ENCODE measurements around the gene LRRK1.

Gene LRRK1

DNA sequence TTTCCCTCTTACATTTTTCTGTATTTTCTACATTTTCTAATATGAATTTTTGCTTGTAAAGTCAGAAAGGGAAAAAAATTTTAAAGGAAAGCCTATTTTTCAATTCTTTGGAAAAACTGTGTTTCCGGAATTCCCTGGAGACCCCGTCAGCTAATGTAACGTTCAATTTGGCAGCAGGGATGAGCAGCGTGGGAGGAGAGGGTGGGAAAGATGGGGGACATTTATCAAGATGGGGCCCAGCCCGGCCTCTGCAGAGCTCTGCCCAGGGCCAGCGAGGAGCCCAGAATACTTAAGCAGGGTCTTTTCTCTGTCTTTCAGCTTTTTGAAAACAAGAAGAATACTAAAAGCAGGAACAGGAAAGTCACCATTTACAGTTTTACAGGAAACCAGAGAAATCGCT is 129.0 kb downstream of the LRRK1 start:
- peaks cover 55% of the 10 kb centered on the region for H3K36me3 ChIP-seq (ENCODE audit: control insufficient read depth, insufficient read depth, low read length)
- DNase-seq (ENCODE audit: extremely low read depth, insufficient read length): no peak
- no peak overlapping the region for H3K4me3 ChIP-seq (replicated peaks; ENCODE audit: low read depth, low read length)
- TF ChIP-seq, protein P1, sequence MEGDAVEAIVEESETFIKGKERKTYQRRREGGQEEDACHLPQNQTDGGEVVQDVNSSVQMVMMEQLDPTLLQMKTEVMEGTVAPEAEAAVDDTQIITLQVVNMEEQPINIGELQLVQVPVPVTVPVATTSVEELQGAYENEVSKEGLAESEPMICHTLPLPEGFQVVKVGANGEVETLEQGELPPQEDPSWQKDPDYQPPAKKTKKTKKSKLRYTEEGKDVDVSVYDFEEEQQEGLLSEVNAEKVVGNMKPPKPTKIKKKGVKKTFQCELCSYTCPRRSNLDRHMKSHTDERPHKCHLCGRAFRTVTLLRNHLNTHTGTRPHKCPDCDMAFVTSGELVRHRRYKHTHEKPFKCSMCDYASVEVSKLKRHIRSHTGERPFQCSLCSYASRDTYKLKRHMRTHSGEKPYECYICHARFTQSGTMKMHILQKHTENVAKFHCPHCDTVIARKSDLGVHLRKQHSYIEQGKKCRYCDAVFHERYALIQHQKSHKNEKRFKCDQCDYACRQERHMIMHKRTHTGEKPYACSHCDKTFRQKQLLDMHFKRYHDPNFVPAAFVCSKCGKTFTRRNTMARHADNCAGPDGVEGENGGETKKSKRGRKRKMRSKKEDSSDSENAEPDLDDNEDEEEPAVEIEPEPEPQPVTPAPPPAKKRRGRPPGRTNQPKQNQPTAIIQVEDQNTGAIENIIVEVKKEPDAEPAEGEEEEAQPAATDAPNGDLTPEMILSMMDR (IDR thresholded peaks at IDR 0.05; ENCODE audit: insufficient read depth, low read length, poor library complexity, severe bottlenecking): no peak
- H3K27me3 ChIP-seq (replicated peaks; ENCODE audit: control insufficient read depth, insufficient read depth, low read length): no peaks in the 10 kb centered on the region

DNA sequence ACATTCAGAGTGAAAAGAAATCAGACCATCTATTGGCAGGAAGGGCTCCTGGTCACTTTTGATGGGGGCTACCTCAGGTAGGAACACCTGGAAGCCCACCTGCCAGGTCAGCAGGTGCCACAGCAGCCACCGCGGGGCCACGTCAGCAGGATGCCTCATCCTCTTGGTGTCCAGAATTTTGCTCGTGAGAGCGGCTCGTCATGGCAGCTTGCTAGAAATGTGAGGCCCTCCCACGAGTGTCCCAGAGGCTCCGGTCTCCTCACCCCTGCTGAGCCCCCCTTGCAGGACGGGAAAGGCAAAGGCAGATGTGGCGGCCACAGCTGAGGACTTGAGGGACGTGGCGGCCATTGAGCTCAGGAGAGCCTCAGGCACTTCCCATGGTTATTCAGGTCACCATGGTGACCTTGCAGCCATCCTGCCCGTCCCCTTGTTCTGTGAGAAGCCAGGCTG is 129.4 kb downstream of the LRRK1 start:
- DNase-seq (ENCODE audit: extremely low read depth, insufficient read length): no peak
- no peaks in the 10 kb centered on the region for H3K27me3 ChIP-seq (replicated peaks; ENCODE audit: control insufficient read depth, insufficient read depth, low read length)
- peaks cover 57% of the 10 kb centered on the region for H3K36me3 ChIP-seq (ENCODE audit: control insufficient read depth, insufficient read depth, low read length)
- TF ChIP-seq, protein P1 (IDR thresholded peaks at IDR 0.05; ENCODE audit: insufficient read depth, low read length, poor library complexity, severe bottlenecking): no peak
- no peak overlapping the region for H3K4me3 ChIP-seq (replicated peaks; ENCODE audit: low read depth, low read length)

DNA sequence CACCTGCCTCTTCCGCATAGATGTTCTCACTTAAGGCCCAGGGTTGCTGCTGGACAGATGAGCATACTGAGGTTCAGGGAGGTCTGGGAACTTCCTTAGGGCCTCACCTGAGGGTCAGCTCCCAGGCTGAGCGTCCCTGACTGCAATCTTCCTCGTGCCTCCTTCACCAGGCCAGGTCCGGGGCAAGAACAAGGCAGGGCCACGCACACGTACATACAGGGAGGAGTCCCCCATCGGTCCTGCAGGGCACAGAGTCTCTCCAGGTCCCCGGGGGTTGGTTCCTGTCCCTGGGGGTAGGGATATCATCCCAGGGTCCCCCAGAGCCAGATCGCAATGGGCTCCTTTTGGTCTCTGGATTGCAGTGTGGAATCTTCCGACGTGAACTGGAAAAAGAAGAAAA is 130.1 kb downstream of the LRRK1 start:
- TF ChIP-seq, protein P1 (IDR thresholded peaks at IDR 0.05; ENCODE audit: insufficient read depth, low read length, poor library complexity, severe bottlenecking): no peak
- no peak for DNase-seq (ENCODE audit: extremely low read depth, insufficient read length)
- no peak overlapping the region for H3K4me3 ChIP-seq (replicated peaks; ENCODE audit: low read depth, low read length)
- H3K36me3 ChIP-seq (ENCODE audit: control insufficient read depth, insufficient read depth, low read length): peaks cover 51% of the 10 kb centered on the region
- no peaks in the 10 kb centered on the region for H3K27me3 ChIP-seq (replicated peaks; ENCODE audit: control insufficient read depth, insufficient read depth, low read length)

DNA sequence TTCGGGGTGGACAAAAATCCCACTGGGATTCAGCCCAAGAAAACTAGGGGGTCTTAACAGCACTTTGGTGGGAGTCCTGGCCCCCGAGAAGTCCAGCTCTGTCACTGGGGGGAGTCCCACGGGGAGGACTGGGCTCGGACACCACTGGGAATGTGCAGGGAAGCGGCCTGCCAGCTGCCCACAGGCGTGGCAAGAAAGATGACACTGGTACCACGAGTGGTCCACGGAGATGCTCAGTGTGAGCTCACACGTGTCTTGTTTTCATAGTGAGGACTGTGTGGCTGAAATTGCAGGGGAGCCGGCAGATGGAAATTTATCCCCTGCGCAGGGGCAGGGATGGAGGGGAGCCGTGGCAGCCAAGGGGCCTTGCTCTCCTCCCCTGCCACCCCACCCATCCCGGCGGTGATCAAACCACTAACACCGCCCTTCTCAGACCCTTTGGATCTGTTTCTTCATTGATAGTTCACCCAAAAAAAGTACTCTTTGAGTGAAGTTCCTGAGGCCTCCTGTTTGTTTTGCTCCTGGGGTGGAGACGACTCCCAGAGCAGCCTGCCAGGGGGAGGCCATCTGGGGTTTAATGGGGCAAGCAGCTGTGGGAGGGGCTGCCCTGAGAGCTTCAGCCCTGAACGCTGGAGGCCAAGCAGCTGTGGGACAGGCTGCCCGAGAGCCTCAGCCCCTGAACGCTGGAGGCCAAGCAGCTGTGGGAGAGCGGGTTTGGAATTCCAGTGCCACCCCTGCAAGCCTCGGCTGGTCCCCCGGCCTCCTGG is 130.9 kb downstream of the LRRK1 start:
- H3K27me3 ChIP-seq (replicated peaks; ENCODE audit: control insufficient read depth, insufficient read depth, low read length): no peaks in the 10 kb centered on the region
- TF ChIP-seq, protein P1 (IDR thresholded peaks at IDR 0.05; ENCODE audit: insufficient read depth, low read length, poor library complexity, severe bottlenecking): no peak
- no peak overlapping the region for H3K4me3 ChIP-seq (replicated peaks; ENCODE audit: low read depth, low read length)
- DNase-seq (ENCODE audit: extremely low read depth, insufficient read length): no peak
- peaks cover 50% of the 10 kb centered on the region for H3K36me3 ChIP-seq (ENCODE audit: control insufficient read depth, insufficient read depth, low read length)

DNA sequence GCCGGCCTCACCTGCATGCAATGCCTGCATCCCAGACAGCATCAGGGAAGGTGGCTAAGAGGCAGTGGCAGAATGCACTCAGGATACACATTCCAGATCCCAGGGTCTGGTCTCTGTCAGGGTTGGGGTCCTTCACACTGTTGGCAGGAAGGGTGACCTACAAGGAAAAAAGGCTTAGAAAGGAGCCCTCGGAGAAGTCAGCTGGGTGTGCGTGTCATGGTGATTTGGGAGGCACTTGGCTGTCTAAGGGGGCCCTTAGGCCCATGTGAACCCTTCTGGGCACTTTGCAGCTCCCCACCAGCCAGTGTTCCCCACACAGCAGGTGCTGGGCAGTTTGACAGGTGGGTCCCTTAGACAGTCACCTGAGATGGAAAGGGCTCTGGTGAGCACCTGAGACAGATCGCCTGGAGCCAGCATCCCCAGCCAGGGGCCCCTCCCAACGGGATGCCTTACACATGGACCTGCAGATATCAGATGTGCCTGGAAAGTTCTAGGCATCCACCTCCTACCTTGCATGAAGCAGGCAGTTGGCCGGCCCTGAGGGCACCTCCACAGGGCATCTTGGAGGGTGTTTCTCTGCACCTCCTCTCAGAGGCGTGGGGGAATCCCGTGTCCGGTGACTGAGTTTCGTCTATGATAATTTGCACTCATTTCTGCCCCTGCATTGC is 131.6 kb downstream of the LRRK1 start:
- no peak for DNase-seq (ENCODE audit: extremely low read depth, insufficient read length)
- Histone ChIP-seq H3K27me3 (replicated peaks; ENCODE audit: control insufficient read depth, insufficient read depth, low read length) (no peaks in the 10 kb centered on the region), H3K4me3 (replicated peaks; ENCODE audit: low read depth, low read length) (no peak overlapping the region), H3K36me3 (ENCODE audit: control insufficient read depth, insufficient read depth, low read length) (peaks cover 54% of the 10 kb centered on the region)
- TF ChIP-seq, protein P1 (IDR thresholded peaks at IDR 0.05; ENCODE audit: insufficient read depth, low read length, poor library complexity, severe bottlenecking): no peak

Data from GM06990 (cell line).